NCI-H82 treated with DMSO at 0.1 percent for 48 hours (cell line): ENCODE measurements around the gene C1QTNF4.

Source experiments
- DNase-seq: peaks from one replicate; lab custom pipeline; 2025; ENCODE audit not compliant: unreplicated experiment; lab: John Stamatoyannopoulos, UW

The C1QTNF4 gene

DNA sequence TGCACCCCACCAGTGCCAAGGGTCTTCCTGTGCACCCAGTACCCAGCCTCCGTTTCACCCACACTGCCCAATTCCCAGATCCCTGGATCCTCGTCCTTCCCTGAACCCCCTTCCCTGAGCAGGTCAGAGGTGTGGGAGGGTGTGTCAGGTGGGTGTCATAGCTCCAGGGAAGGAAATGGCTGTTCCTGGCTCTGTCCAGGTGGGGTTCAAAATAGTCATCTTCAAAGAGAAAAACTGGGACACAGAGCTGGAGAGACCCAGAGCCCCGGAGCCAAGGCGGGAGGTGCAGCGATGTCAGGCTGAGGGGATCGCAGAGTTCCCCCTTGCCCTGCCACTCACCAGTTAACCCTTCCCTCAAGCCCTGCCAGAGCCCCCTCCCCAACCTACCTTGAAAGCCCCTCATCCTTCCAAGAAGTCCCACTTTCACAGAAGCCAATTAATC lies 698 bp downstream of the C1QTNF4 start:
- no peak for DNase-seq

DNA sequence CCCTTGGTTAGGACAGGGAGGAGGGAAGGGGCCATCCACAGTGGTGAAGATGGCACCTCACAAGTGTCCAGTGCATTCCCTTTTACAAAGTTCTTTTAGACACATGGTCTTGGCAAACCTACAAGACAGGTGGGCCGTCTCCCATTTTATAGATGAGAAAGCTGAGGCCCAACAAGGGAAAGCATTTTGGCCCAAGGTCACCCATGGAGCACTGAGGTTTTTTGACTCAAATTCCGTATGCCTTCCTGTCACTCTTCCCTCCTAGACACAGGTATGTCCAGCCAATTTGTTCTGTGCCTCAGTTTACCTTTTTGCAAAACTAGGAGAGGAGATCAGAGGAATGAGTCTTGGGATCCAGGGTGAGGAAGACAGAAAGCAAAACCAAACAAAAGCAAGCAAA lies 1.2 kb downstream of the C1QTNF4 start:
- no peak for DNase-seq

DNA sequence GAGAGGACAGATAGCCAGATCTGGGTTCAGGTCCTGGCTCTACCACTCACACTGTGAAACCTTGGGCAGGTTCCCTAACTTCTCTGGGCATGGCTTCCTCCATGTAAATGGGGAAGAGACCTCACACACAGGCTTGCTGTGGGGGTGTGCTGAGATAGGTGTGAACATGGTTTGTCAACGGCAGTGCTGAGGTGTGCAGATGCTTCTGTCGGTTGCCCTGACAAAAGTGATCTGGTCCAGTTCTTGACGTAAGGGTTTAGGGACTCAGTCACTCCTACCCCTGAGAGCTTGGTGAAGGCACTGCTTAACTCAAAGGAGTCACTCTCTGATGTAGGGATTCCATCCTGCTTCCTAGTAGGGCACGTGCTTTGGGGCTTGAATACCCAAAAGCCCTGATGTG lies 2.0 kb downstream of the C1QTNF4 start:
- no peak for DNase-seq

DNA sequence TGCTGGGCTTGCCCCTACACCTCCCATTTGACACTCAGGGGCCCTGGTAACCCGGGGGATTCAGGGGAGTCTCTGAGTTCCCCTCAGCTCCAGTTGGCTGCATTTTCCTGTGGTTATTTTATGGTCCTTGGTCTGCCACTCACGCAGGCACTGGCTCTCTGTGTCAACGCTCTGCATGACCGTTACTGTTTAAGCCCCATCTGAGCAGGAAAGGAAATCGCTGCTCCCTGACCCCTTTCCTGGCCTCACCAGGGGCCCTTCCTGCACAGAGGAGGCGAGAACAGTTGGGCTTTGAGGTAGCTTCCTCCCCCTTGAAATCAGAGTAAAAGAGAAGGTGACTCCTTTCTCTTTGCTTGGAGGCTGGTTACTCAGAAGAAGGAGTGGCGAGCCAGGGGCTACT lies 2.4 kb downstream of the C1QTNF4 start:
- DNase-seq: no peak

DNA sequence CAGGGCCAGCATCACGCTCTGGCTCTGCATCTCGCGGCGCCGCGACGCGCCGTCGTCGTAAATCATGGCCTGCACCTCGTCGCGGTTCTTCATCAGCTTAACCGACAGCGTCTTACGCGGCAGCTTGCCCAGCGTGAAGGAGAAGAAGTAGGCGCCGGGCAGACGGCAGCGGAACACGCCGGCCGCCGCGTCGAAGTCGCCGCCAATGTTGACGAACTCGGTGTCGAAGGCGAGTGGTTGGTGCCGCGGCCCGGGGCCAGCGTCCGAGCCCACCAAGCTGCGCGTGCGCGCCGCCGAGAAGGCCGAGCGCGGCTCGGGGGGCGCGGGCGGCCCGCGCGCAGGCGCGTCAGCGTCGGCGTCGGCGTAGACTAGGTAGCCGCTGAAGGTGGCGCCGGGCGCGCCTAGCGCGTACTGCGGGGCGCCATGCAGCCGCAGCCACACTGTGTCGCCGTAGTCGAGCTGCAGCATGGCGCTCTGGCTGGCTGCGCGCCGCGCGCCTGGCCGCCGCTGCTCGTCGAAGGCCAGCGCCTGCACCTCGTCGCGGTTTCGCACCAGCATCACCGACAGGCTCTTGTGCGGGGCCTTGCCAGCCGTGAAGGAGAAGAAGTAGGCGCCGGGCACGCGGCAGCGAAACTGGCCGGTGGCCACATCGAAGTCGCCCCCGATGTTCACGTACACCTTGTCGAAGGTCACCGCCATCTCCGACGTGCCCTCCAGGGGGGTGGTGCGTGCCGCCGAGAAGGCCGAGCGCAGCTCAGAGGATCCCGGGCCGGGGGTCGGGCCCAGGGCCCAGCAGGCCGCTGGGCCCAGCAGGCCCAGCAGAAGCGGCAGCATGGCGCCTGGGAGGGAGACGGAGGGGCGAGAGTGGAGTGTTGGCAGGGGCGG lies 4.0 kb downstream of the C1QTNF4 start:
- no peak for DNase-seq

DNA sequence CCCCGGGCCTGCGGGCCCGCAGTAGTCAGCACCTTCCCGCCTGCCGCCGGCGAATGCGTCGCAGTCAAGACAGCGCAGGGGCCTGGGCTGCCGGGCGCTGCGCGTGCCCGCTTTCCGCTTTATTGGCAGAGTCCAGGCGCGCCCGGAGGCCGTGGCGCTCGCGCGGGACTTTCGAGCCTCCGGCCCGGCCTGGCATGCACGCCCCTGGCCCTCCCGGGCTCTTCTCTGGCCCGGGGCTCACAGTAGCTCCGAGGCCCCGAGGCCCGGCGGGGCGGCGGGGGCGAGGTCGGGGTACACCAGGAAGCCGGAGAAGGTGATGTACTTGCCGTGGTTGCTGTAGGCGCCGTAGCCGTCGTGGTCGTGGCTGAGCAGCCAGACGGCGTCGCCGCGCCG lies 4.6 kb downstream of the C1QTNF4 start:
- DNase-seq: no peak

DNA sequence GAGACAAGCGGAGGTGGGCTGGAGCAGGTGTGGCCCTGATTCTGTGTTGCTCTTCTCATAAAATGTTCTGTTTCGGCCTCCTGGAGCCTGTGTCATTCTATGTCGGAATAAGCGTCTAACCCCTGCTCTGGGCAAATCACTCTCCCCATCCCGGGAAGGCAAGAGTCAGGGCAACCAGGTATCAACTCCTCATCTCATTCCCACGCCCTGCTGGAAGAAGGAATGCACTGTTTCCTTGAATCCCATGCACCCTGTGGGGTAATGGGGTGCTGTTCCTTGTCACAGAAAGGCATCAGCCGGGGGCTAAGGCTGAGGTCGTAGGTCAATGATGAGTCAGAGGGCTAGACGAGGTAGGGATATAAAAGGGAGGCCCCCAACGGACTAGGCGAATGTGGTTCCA lies 5.1 kb downstream of the C1QTNF4 start:
- no peak for DNase-seq

DNA sequence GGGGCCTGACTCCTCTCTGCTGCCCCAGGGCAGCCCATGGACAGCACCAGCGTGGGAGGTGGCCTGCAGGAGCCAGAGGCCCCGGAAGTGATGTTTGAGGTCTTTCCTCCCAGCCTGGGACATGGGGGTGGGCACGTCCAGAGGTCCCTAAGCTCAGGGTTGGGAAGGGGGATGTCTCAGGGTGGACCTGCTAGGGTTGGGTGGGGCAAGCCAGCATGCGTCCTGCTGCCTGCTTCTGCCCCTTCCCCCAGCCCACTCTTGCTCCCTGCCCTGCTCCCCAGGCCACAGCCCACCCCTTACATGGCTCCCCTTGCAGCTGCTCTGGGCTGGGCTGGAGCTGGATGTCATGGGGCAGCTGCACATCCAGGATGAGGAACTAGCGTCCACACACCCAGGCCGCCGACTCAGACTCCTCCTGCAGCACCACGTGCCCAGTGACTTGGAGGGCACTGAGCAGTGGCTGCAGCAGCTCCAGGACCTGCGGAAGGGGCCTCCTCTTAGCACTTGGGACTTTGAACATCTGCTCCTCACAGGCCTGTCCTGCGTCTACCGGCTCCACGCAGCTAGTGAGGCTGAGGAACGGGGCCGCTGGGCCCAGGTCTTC lies 6.4 kb downstream of the C1QTNF4 start:
- DNase-seq: no peak

DNA sequence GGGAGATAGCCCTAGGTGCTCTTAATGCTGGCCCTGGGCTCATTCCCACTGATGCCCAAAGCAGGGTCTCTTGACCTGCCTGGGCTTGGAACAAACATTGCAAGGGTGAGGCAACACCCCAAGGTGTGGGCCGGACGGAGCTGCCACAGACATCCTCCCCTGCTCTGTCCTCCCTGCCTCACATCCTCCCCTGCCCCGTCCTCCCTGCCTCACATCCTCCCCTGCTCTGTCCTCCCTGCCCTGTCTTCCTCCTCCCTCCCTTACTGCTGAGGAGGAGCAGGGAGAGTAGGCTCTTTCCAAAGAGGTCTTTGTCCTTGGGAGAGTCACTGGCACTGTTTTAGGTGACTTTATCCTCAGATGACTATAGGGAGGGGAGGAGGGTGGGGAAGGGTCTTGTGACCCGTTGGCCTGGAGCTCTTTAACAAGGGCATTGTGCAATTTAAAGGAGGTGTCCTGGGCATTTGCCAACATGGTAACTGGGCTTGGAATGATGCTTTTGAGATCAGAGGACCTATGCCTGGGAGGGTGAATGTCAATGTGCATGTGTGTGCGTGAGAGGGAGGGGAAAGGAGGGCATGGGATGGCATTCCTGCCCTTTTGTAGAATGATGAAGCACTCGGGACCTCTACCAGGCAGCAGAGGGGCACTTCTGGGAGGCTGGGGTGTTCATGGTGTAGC lies 7.0 kb downstream of the C1QTNF4 start:
- DNase-seq: no peak

DNA sequence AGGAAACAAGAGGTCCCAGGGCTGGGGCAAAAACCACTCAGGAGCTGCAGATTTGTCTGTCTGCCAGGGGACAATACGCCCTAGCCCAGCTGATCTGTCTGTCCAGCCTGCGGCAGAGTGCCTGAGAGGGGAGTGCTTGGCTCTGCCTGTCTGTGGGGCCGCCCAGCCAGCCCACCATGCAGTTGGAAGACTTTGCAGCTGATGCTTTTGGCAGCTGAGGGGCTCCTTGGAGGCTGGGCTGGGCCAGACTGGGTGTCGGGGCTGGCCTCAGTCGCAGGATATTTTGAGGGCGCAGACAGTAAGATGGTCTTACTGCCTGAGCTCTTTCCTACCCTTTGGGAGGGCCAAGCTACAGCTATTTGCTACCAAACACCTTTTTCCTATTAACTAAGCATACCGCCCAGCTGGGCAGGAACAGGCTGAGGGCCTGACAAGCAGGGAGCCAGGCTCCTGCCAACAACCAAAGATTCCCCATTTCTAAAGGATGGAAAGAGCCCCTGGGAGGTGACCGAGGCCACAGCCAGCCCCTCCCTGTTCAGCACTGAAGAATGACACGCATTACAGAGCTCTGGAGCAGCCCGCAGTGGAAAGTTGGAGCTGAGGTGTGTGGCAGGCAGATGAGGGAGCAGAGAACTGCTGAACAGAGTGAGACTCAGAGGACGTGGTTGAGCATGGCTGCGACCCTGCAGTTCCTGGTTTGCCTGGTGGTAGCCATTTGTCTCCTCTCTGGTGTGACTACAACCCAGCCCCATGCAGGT lies 7.9 kb downstream of the C1QTNF4 start, which contains the start of gene FAM180B:
Gene FAM180B, plus strand, starts transcription at position 581 of the 758 bp plus-strand sequence. Its CDS starts 91 bp downstream, at position 672.
- no peak for DNase-seq

DNA sequence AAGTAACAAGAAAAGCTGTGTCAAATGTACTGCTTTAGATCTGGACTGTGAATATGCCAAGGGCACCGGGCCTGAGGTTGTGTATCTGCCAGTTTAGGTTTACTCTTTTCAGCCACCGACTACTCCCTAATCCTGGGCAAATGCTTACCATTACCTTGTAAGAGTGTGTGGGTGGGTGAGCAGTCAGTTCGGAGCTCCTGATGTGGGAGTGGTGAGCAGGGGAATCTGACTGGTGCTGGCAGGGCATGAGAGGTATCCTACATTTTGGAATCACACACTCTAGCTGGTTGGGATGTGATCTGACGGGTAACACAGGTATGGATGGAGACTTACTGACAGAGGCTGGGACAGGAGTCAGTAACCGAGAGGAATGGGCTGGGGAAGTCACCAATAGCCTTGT lies 10.4 kb downstream of the C1QTNF4 start:
- DNase-seq: no peak

DNA sequence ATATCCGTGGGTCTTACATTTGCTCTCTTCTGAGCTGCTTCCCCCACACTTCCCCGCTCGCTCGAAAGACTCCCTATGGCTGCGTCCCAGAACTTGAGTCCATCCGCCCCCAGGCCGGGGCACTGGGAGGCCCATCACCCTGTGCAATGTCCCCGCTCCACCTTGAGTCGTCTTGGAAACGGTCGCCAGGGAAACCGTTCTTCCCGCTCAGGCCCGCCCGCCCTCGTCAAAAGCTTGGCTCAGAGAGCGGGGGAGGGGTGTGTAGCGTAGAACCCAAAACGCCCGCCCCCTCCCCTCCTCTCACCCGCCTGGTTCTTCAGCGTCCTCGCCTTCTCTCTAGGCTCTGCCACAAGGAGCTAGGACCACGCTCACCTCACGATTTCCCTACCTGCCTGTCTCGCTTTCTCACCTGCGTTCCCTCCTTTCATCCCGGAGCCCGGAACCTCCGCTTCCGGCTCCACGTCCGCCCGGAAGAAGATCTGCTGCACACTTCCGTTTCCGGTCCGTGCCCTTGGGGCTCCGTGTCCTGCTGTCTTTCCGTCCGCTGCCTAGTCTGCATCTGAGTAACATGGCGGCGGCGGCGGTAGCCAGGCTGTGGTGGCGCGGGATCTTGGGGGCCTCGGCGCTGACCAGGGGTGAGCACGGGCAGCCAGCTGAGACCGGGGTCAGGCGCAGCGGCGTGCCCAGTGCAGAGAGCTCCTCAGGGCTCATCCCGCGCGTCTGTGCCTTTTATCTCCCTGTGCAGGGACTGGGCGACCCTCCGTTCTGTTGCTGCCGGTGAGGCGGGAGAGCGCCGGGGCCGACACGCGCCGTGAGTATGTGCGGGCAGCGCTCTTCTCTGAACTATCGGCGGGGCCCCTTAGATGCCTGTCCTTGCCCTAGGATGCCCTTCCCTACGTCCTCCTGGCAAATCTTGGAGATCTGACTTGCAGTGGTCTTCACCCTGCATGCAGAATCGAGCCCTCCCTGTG lies 15.4 kb downstream of the C1QTNF4 start, which contains the start of the genes KBTBD4 and NDUFS3:
Gene KBTBD4, minus strand, starts transcription at position 447 of the 971 bp plus-strand sequence. Its CDS starts 19 bp downstream, at position 428.
Gene NDUFS3, plus strand, starts transcription at position 551 of the 971 bp plus-strand sequence. Its CDS starts 18 bp downstream, at position 569.
- peak; percentile 70 for DNase-seq

DNA sequence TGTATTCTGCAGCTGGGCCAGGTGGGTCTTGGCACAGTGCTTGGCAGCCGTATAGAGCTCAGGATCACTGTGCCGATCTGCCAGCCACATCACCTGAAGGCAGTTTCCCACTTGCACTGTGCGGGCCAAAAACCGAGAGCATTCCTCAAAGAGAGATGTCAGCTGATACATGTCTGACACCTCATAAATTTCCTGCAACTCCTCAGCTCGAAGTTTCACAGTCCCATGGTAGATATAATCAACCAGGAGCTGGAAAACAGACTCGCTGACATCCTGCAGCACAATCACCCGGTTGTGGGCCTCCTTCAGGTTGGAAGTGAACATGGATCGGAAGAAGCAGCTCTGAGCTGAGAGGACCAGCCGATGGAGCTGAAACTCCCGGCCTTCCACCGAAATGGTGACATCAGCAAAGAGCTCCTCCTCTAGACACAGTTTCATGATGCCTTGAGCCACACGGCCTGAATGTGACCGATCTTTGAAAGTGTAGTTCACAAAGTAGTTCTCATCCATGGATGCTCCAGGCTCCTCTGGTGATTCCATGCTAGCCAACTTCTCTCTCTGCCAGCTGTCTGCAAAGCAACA lies 16.7 kb downstream of the C1QTNF4 start:
- DNase-seq: no peak

DNA sequence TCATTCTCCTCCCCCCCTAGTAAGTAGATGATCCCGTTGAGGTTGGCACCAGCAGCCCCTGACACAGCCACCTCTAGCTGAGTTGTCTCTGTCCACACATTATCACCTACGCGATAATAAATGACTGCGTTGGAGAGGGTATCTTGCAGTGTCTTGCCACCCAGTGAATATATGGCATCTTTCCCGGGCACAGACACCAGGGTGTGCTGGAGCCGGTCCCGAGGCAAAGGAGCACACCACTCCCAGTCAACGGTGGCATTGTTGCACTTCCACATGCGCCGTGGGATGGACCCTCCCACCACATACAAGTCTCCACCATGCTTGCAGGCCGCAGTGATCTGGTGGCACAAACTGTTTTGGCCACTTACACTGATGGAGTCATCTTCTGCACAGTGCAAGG lies 20.9 kb downstream of the C1QTNF4 start:
- no peak for DNase-seq

DNA sequence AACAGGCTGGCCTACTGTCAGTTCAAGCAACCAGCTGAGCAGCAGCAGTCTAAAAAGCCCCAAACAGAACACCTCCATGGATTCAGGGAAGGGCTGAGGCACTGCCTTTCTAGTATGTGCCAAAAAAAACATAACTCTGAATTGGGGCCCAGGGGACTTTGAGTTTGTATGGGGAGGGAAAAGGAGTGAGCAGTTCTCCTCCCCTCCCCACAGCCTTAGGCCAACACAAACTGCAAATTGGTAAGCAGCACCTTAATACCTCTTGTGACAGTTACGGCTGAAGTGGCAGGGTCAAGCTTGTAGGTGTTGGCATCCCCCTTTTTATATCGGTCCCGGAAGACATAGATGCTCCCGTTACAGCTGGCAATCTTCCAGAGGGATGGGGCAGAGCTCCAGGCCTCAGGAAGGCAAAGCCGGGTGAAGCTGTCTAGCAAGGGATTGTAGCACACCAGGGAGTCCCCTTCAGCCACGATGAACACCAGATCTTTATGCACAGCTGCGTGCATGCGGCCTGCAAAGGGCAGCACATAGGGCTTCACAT lies 21.4 kb downstream of the C1QTNF4 start:
- no peak for DNase-seq

DNA sequence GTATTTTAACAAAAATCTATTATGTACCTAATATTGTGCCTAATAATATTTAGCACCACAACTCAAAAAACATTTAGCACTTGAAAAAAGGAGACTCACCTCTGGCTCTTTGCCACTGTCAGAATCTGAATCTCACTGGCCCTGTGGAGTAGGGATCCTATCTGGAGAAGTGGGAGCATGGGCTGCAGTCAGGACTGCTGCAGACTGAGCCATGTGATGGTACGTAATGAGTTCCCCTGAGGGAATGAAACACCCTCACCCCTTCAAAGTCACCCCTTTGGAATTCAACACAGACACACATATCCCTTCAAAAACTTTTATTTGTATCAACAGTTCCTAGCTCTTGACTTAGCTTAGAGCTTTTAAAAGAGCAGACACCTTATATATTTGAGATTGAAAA lies 22.3 kb downstream of the C1QTNF4 start:
- DNase-seq: no peak

DNA sequence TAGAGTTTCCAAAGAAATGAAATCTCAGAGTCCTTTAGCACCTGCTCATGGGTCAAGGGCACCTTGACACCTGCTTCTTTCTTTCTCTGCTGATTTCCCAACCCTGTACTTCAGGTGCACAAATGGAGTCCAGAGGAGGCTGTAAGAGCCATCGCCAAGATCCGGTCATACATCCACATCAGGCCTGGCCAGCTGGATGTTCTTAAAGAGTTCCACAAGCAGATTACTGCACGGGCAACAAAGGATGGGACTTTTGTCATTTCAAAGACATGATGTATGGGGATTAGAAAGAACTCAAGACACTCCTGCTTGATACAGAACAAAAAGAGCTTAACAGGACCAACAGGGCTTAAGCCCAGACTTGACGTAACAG lies 22.9 kb downstream of the C1QTNF4 start:
- no peak for DNase-seq

DNA sequence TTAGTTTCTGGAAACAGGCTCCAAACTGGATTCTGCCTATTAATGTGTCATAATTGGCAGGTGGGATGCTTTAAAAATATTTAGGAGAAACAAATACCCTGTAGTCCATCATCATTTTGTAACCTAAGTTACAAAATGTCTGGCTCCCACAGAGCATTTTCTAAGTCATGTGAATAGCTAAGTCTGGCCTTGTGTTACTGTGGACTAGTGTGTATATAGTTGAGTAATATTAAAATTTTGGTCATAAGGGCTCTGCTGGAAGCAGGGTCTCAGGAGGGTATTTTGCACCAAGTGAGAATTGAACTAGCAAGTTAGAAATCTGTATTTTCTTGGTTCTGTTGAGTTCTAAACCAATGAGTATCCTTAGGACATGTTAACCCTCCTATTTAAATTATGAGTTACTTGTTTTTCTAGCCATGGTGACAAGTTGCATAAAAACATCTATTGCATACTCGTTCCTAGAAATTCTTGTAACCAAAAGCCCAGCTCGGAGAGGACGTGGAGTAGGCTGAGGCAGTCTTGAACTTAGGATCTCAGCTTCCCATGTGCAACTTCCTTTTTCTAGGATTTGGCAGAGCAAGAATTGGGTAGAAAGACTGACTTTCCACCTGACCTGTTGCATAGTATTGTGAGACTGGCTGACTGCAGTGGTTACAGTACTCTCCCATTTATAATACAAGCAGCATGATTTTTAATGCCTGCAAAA lies 23.4 kb downstream of the C1QTNF4 start:
- DNase-seq: no peak

DNA sequence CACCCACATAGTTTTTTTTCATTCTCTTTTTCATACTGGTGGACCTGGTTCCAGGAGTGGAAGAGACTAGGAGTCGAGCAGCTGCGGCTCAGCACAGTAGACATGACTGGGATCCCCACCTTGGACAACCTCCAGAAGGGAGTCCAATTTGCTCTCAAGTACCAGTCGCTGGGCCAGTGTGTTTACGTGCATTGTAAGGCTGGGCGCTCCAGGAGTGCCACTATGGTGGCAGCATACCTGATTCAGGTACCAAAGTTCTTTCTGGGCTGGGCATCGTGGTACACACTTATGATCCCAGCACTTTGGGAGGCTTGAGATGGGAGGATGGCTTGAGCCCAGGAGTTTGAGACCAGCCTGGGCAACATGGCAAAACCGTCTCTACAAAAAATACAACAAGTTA lies 24.6 kb downstream of the C1QTNF4 start:
- no peak for DNase-seq
